ENCODE measurements around the gene KISS1.
"Not testable (repeated sequence)": the region's sequence is repeated elsewhere in the genome, so short reads cannot be mapped to it uniquely, and the experiment has no call there.

GRCh38 chr1:204239401-204239800 is 43.1 kb upstream of the KISS1 start:
- TF ChIP-seq CTCF, POLR2A (IDR thresholded peaks at IDR 0.05): not testable (repeated sequence)

All from transverse colon (tissue), 3 donors.